ENCODE data around the gene TAF10. TPM values are rescaled to one million over a fixed set of nuclear protein-coding genes. Genes with fewer than 3 reads are reported as not detected.

TAF10 gene
- total and polyA plus RNA-seq, 2 of the 13 experiments (the other 11 are each of a cell fraction or from before 2014, with no cell fraction given) = 71.3 to 134 TPM

- TF ChIP-seq RFXAP (CRISPR knock-in tag; IDR thresholded peaks at IDR 0.05; ENCODE audit: borderline replicate concordance) = no peak
- TF ChIP-seq IRF9 (CRISPR knock-in tag; IDR thresholded peaks at IDR 0.05; ENCODE audit: borderline replicate concordance) = no peak
- peak; percentile 20; the same call in 1 of the 2 replicates for TF ChIP-seq CTCF (CRISPR knock-in tag; IDR thresholded peaks at IDR 0.05)
- no peak for TF ChIP-seq JDP2 (CRISPR knock-in tag; IDR thresholded peaks at IDR 0.05; ENCODE audit: borderline replicate concordance)
- no peak for TF ChIP-seq ZFP62 (CRISPR knock-in tag; IDR thresholded peaks at IDR 0.05)
- TF ChIP-seq ZNF205 (CRISPR knock-in tag; IDR thresholded peaks at IDR 0.05) = no peak
- TF ChIP-seq RFX5 (IDR thresholded peaks at IDR 0.05; ENCODE audit: low read depth, low read length) = peak; percentile 49; the same call in 1 of the 2 replicates
- TF ChIP-seq THRA (CRISPR knock-in tag; IDR thresholded peaks at IDR 0.05; ENCODE audit: borderline replicate concordance) = no peak
- TF ChIP-seq CENPT (CRISPR knock-in tag; IDR thresholded peaks at IDR 0.05; ENCODE audit: low read depth) = no peak
- TF ChIP-seq NCOA2 (CRISPR knock-in tag; IDR thresholded peaks at IDR 0.05) = no peak
- no peak for TF ChIP-seq ZNF335 (CRISPR knock-in tag; IDR thresholded peaks at IDR 0.05)
- TF ChIP-seq MAFF (IDR thresholded peaks at IDR 0.05; ENCODE audit: low read depth, low read length) = peak; percentile 100
- TF ChIP-seq, protein P1, sequence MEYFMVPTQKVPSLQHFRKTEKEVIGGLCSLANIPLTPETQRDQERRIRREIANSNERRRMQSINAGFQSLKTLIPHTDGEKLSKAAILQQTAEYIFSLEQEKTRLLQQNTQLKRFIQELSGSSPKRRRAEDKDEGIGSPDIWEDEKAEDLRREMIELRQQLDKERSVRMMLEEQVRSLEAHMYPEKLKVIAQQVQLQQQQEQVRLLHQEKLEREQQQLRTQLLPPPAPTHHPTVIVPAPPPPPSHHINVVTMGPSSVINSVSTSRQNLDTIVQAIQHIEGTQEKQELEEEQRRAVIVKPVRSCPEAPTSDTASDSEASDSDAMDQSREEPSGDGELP (IDR thresholded peaks at IDR 0.05; ENCODE audit: borderline replicate concordance, low read depth) = peak; percentile 67; the same call in 1 of the 2 replicates
- TF ChIP-seq, protein P2, sequence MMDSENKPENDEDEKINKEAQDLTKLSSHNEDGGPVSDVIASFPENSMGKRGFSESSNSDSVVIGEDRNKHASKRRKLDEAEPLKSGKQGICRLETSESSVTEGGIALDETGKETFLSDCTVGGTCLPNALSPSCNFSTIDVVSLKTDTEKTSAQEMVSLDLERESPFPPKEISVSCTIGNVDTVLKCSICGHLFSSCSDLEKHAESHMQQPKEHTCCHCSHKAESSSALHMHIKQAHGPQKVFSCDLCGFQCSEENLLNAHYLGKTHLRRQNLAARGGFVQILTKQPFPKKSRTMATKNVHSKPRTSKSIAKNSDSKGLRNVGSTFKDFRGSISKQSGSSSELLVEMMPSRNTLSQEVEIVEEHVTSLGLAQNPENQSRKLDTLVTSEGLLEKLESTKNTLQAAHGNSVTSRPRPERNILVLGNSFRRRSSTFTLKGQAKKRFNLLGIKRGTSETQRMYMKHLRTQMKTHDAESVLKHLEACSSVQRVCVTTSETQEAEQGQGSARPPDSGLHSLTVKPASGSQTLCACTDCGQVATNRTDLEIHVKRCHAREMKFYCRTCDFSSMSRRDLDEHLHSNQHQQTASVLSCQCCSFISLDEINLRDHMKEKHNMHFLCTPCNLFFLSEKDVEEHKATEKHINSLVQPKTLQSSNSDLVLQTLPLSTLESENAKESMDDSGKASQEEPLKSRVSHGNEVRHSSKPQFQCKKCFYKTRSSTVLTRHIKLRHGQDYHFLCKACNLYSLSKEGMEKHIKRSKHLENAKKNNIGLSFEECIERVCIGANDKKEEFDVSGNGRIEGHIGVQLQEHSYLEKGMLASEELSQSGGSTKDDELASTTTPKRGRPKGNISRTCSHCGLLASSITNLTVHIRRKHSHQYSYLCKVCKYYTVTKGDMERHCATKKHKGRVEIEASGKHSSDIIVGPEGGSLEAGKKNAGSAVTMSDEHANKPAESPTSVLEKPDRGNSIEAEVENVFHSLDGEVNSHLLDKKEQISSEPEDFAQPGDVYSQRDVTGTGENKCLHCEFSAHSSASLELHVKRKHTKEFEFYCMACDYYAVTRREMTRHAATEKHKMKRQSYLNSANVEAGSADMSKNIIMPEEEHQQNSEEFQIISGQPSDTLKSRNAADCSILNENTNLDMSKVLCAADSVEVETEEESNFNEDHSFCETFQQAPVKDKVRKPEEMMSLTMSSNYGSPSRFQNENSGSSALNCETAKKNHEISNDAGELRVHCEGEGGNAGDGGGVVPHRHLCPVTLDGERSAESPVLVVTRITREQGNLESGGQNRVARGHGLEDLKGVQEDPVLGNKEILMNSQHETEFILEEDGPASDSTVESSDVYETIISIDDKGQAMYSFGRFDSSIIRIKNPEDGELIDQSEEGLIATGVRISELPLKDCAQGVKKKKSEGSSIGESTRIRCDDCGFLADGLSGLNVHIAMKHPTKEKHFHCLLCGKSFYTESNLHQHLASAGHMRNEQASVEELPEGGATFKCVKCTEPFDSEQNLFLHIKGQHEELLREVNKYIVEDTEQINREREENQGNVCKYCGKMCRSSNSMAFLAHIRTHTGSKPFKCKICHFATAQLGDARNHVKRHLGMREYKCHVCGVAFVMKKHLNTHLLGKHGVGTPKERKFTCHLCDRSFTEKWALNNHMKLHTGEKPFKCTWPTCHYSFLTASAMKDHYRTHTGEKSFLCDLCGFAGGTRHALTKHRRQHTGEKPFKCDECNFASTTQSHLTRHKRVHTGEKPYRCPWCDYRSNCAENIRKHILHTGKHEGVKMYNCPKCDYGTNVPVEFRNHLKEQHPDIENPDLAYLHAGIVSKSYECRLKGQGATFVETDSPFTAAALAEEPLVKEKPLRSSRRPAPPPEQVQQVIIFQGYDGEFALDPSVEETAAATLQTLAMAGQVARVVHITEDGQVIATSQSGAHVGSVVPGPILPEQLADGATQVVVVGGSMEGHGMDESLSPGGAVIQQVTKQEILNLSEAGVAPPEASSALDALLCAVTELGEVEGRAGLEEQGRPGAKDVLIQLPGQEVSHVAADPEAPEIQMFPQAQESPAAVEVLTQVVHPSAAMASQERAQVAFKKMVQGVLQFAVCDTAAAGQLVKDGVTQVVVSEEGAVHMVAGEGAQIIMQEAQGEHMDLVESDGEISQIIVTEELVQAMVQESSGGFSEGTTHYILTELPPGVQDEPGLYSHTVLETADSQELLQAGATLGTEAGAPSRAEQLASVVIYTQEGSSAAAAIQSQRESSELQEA (CRISPR knock-in tag; IDR thresholded peaks at IDR 0.05; ENCODE audit: not compliant biosample characterization) = no peak
Observed at GRCh38 chr11:6568191-6568918, 43.7 kb downstream of the TAF10 start (continued).

All from HepG2 (cell line).